ENCODE results near the gene NECAB2.
A peak's percentile ranks its signal among the peaks of the same experiment; 100 is the strongest.

The NECAB2 gene

DNA sequence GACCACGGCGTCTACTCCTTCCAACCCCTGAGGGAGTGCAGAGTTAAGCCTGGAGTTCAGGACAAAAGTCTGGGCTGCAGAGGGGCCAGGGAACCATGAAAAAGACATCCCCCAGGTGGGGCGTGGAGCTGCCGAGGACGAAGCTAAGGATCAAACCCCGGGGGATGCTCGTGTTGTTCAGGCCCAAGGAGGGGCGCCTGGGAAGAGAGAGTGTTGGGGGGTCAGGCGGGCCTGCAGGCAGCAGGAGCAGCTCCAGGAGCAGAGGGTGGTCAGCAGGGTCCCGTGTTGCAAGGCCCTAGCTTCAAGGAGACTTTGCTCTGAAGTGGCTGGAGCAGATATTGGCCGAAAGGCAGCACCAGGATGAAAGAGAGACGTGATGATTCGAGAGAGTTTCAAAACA, 26.7 kb downstream of the NECAB2 start:
- no peak for DNase-seq

DNA sequence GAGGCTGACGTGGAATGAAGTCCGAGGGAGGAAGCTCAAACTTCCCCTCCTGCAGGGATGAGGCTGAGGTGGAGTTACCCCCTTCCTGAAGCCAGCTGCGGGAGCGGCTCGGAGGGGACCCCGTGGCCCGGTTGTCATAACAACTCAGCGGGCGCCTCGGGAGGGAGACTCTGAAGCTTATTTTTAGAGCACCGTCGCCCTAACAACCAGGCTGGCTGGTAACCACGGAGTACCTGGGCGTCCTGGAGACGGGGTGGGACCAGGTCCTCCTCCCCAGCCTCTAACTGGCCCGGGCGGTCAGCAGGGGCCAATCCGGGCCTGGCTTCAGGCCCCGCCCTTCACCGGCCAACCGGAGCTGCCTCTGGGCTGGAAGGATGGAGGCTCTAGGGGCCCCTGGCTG, 27.7 kb downstream of the NECAB2 start:
- no peak for DNase-seq

DNA sequence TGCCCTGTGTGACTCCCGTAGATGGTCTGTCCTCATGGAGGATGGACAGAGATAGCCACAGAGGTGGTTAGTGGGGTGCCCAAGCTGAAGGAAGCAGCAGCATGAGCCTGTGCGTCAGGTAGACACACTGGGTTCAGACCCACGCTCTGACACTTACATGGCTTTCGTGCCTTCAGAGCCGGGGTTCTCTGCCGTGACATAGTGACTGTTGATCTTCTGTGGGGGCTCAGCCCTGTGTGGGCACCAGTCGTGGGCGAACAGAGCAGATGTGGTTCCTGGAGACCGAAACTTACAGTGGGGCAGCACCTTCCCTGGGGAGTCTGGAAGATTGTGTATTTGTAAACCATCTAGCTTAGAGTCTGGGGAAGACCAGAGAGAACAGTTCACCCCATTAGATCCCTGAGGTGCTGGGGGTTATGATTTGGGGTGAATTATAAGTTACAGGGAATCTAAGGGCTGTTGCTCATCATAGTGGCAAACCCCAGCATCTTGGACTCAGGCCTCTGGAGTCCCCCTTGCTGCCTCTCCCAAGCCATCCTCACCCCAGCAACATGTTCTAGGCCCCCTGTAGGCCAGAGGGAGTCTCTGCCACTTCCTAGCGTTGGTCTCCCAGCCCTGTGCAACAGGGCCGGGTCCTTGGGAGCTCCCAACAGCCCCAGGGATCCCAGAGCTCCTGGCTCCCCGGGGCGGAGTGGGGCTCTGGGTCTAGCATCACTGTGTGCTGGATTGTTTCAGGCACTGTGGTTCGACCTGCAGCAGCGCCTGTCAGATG, 28.6 kb downstream of the NECAB2 start:
- DNase-seq: no peak

DNA sequence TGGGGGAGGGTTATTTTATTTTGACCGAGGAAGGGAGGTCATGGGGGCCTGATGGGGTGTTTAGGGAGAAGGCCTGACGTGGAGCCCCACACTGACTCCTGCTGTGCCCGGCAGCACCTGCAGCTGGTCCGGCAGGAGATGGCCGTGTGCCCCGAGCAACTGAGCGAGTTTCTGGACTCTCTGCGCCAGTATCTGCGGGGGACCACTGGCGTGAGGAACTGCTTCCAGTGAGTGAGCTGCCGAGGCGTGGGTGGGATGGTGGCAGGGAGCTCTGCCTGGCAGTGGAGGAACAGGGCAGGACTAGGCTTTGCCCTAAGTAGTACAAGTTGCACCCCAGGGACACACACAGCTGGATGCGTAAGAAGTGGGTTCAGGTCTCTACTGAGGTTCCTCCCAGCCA, 30.0 kb downstream of the NECAB2 start:
- DNase-seq: no peak

DNA sequence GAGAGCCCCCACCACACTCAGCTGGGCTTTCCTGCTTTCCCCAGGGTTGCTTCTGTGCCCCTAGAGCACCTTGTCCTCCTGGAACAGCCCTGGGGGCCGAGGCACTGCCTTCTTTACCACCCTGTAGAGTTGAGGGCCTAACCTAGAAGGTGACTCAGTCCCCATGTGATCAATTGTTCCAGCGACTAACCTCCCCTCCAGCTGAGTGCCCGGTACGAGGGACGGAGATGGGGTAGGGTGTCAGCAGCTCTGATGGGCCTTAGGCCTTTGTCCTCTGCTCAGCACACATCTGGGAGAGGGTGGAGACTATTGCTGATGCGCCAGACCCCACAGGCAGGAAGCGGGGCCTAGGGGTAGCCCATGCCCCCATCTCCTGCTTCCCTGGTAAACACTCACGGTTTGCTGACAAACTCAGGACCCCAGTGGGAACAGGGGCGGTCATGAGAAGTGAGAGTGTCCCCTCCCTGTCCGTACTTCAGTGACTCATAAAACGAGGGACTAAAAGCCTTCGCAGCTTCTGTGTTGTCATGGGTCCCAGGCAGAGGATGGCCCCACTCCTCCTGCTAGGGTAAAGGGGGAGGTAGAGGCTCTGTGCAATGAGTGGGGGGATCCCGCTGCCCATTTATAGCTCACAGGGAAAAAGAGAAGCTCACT, 33.1 kb downstream of the NECAB2 start:
- no peak for DNase-seq

DNA sequence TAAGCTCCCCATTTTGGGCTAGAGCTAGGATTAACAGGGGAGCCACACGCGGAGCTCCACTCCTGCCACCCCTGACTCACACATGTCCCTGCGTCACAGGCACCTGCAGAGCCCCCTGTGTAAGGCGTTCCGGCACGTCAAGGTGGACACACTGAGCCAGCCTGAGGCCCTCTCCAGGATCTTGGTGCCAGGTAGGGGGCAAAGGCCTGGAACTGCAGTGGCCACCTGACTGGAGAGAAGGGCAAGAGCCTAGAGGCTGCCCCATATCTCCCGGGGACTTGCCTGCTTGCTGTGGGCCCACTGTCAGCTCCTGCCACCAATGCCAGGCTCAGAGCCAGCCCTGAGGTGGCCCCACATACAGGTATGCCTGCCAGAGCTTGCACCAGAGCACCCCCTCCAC, 33.7 kb downstream of the NECAB2 start:
- DNase-seq: no peak

DNA sequence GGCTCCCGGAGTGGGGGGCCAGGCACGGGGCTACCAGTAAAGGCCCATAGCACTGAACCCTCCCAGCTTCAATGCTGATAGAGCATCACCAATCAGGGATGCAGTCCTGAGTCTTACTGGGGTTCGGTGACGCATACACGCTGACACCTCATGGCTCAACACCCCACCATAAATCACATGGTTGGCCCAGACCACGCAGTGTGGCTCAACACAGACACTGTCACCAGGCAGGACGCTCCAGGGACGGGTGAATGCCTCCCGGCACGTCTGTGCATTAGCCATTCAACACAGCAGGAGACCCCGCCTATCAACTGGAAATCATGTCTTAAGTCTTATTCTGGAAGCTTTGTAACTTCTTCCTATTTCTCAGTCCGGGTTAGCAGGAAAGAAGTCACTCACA, 35.0 kb downstream of the NECAB2 start:
- DNase-seq: no peak

DNA sequence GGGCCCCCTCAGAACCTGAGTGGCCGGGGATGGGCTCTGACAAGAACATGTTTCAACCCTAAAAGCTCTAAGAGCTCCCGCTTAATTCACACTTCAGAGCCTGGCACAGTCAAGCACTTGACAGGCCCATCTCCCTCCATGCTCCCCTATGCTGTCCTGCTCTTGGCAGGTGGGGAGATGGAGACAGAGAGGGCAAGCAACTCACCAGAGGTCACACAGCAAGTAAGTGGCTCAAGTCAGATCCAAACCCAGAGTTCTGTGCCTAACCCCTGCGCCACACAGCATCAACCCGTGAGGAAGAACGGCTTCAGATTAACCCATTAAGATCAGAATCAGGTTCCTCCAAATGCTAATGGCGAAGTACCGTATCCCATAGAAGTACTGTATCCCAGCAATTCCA, 36.4 kb downstream of the NECAB2 start:
- no peak for DNase-seq

DNA sequence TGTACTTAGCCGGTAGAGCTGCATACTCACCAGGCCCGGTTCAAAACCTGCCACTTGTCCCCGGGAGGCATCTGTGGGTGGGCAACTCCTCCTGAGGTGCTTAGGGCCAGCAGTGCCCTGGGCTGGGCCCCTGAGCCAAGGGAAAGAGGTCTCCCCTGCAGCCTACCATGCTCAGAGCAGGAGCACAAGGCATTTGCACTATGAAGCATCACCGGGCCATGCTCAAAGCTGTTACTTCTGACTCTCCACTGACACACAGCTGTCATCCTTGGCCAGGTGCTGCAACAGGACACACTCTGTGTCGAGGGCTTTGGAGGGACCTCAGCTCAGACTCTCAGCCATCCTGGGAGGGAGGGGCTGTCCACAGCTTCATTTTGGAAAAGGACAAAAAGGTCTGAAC, 37.3 kb downstream of the NECAB2 start:
- DNase-seq: no peak

DNA sequence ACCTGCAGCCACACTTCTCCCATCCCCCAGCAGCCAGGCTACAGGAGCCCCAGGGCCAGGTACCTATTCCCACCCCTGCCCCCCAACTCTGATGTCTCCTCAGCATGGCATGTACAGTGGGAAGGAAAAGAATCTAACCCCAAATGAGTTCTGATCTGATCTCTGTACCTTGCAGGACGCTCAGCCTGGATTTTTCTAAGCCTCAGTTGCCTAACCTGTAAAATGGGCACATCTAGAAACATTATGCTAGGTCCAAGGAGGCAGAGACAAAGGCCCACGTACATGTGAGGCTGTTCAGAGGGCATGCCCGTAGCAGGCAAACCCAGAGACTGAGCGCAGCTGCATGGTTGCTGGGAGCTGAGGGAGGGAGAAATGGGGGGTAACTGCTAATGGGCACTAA, 39.5 kb downstream of the NECAB2 start:
- DNase-seq: no peak

DNA sequence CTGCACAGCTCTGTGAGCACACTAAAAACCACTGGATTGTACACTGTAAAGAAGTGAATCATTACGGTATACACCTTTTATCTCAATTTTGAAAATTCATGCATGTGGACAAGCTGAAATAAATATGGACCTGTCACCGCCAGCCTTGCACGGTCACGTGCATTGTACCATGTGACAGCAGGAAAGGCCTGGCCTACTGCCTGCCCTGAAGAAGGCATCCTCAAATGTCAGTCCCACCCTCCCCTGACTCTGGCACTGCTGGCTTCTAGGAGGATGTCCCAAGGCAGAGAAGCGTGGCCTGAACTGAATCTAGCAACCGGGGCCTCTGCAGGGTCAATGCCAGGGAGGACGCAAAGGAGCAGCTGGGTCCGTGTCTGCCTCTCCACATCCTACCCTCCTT, 39.9 kb downstream of the NECAB2 start:
- DNase-seq: no peak

DNA sequence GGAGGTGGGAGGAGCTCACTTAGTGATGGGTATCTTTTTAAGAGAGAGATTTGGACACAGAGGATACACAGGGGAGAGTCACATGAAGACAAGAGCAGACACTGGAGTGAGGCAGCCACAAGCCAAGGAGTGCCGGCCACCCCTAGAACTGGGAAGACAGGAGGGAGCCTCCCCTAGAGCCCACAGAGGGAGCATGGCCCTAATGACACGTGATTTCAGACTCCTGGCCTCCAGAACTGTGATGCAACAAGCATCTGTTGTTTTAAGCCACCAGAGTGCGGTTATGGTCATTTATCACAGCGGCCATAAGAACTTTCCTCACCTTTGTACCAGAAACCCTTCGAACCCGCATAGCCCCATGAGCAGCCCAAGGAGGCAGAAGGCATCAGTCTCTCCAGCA, 41.2 kb downstream of the NECAB2 start:
- no peak for DNase-seq

DNA sequence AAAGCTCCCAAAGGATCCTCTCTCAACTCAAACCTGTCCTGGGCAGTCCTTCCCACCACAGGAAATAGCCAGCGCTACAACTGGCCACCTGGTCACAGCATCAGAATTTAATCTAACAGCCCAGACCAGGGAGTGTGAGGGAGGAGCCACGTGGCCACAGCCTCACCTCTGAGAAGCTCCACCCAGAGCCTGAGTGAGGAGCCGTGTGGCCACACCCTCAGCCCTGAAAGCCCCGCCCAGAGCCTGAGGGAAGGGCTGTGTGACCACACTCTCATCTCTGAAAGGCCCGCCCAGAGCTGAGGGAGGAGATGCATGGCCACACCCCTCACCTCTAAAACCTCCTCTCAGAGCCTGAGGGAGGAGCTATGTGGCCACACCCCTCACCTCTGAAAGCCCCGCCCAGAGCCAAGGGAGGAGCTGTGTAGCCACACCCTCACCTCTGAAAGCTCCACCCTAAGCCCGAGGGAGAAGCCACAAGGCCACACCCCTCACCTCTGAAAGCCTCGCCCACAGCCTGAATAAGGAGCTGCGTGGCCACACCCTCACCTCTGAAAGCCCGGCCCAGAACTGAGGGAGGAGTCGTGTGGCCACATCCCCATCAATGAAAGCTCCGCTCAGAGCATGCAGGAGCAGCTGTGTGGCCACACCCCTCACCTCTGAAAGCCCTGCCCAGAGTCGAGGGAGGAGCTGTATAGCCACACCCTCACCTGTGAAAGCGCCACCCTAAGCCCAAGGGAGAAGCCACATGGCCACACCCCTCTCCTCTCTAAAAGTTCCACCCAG, 45.9 kb downstream of the NECAB2 start:
- no peak for DNase-seq

DNA sequence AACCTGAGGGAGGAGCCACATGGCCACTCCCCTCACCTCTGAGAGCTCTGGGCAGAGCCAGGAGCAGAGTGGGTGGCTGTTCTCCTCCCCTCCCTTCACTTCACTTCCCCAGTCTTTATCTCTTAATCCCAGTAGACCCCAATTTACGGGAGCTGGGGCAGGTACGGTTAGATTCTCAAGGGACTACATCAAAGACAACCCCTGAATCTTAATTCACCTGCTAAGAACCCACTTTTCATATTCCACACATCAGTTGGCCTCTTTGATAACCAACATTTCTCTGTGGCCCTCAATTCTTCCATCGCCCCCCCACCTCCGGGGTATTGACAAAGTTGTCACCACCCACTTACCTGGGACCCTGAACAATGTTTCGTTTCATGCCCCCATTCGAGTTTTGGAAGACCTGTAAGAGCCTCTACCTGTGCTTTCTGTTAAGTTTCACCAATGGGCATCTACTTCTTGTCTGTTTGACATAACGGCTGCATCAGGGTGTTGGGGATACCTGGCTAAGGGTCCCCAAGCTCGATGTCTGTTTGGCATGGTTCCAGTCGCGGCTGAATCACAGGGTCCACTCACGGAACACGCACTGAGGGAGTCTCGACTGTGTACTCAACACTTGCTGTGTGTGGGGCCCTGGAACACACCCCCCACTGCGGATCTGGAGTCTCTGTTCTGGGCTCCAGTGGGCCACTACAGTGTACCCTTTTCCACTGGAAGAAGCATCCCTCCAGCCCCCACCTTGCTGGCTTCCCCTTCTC, 46.7 kb downstream of the NECAB2 start:
- no peak for DNase-seq

DNA sequence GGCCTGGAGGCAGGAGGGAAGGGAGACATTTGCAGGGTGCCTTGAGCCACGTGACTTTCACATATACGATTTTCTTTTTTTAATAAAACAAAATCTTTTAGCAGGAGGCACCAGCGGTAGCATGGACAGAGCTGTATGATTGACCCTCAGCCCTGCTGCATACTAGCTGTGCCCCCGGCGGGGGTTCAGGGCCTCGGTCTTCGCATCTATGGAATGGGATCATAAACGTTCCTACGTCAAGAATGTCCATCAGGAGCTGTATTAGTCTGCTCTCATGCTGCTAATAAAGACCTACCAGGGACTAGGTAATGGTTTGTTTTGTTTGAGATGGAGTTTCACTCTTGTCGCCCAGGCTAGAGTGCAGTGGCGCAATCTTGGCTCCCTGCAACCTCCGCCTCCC, 47.4 kb downstream of the NECAB2 start:
- DNase-seq: no peak

DNA sequence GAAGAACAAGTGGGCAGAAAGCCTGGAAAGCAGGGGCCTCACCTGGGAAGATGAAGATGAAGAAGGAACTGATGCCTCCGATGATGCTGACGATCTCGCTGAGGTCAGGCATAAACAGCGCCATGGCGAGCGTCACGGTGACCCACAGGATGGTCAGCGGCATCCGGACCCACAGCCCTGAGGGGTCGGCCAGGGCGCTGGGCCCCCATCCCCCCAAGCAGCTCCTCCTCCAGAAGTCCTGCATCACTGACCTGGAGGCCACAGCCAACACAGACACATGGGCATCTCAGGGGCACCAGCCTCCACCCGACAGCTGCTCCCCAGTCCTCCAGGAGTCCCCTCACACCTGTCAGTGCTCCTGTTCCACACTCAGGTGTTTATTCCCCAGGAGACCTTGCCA, 48.4 kb downstream of the NECAB2 start:
- DNase-seq: no peak

DNA sequence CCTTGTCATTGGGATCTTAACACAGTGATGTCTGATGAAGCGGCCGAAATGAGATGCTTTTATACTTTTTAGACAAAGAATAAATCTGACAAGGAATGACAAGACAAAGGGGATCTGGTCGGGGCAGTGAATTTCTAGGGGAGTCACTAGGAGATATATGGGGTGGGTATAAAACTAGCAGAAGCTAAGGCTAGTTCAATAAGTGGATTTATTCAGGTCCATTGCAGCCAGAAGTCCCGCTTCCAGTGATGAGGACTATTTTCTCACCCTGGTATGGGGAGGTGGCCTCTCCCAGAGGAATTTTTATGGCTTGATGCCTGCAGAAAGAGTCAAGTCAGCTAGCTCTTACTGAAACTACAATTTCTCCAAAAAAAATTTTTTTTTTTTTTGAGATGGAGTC, 50.7 kb downstream of the NECAB2 start:
- no peak for DNase-seq

DNA sequence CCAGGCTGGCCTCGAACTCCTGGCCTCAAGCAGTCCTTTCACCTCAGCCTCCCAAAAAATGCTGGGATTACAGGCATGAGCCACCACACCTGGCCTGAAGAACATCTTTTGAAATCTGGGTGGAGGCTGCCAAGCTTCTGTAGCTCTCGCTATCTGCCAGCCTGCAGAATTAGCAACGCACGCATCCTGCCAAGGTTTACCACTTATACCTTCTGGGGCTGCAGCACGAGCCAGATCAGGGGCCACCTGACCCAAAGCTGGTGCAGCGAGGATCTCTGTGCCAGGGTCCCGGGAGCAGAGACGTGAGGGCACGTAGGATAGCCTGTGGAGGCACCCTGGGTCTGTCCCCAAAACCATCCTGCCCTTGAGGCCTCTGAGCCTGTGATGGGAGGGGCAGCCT, 52.3 kb downstream of the NECAB2 start:
- no peak for DNase-seq

DNA sequence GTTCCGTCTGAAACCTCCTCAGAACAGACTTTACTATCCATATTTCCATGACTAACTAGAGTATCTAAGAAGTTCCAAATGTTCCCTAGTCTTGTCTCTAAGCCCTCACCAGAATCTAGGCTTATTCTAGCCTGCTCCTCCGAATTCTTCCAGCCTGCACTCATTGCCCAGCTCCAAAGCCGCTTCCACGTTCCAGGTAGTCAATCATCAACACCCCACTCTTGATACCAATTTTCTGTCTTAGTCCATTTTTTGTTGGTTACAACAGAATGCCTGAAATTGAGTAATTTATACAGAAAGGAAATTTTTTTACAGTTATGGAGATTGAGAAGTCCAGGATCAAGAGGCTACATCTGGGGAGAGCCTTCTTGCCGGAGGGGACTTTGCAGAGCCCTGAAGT, 53.4 kb downstream of the NECAB2 start:
- DNase-seq: no peak

DNA sequence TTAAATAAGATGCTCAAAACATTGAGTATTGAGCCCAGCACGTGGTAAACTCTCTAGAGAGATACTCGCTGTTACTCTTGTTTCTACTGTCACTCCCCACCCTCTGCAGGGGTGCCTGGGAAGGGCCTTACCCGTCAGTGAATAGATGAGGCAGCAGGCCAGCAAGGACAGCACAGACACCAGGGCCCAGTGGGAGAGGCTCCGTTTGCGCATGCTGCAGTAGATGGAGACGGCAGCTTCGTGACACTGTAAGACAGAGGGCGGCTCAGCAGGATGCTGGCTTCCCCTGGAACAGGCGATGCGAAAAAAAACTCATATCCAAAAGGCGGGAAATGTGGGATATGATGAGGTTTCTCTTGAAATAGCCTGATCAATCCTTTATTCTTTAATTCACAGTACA, 54.6 kb downstream of the NECAB2 start:
- DNase-seq: no peak

DNA sequence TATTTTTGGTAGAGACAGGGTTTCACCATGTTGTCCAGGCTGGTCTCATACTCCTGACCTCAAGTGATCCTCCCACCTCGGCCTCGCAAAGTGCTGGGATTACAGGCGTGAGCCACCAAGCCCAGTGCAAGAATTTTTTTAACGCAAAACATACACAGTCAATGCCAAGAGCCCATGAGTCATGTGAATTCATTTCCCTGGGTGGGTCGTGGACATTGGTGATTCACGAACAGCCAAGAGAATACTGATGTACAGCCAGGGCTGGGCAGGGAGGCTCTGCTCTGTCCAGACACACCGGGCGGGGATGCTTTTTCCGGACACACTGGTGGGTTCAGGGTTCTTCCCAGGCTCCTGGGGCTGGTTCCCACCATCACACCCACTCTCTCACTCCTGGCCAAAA, 56.8 kb downstream of the NECAB2 start:
- DNase-seq: peak; percentile 19

DNA sequence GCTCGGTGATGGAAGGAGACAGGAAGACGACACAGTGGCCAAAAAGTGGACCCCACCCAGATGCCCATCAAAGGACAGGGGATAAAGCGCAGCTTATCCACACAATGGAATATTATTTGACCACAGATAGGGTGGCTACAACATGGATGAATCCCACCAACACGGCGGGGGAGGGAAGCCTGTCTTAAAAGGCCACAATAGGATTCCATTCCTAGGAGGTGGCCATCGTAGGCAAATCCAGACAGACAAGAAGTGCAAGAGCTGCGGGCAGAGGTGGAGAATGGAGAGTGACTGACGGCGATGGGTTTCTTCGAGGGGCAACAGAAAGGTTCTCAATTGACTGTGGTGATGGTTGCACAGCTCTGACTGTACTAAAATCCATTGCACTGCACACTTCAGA, 58.6 kb downstream of the NECAB2 start:
- DNase-seq: no peak

DNA sequence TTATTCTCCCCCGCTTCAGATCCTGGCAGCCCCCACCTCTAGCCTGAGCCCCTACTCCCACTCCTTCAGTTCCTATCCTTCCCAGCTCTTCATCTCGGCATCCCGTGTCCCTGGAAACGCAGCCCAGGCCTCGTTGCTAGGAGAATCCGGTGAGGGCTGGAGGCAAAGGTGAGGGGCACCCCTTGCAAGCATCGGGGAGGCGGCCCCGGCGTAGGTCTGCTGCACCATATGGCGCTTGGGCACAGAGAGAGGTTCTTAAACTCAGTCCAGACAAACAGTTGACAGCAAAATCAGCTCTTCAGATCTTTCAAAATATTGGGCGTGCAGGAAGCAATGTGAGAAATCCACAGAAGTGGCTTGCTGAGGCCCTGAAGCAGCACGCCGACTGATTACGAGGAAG, 59.6 kb downstream of the NECAB2 start:
- no peak for DNase-seq

Data from GOT3 (cell line).